PC-3 (cell line): ENCODE measurements around the gene TIMP3.

Experiments
- CTCF ChIP-seq: fragments of 300-600 bp; sonication (generic); conservative IDR thresholded peaks from 2 replicates; pipeline ENCODE4 v1.5.1; 2017; ENCODE audit warnings: antibody characterized with exemption, low read depth, mild to moderate bottlenecking, low read length
- EZH2 ChIP-seq: fragments of 300-600 bp; sonication (generic); IDR thresholded peaks from one replicate; pipeline ENCODE4 v1.6.1; 2017; ENCODE audit warnings: antibody characterized with exemption, mild to moderate bottlenecking, low read length; ENCODE audit not compliant: unreplicated experiment

GRCh38 chr22:32786027-32786418 lies 15.5 kb upstream of the TIMP3 start:
- TF ChIP-seq CTCF: no peak
- no peak for TF ChIP-seq EZH2
